ENCODE results near the gene ACTL6A.
A peak's percentile ranks its signal among the peaks of the same experiment; 100 is the strongest.

The ACTL6A gene

GRCh38 chr3:179551349-179552105, 11.2 kb upstream of the ACTL6A start:
- Mint-ChIP-seq H3K4me3 (no peak overlapping the region), H3K27ac (no peak overlapping the region), H3K4me1 (ENCODE audit: low read depth) (no peaks in the 10 kb centered on the region), H3K27me3 (no peaks in the 10 kb centered on the region), H3K36me3 (ENCODE audit: low read depth) (no peaks in the 10 kb centered on the region), H3K9me3 (no peaks in the 10 kb centered on the region)

- H3K4me1 Mint-ChIP-seq (ENCODE audit: low read depth) = peaks cover 13% of the 10 kb centered on the region
- no peak overlapping the region for H3K27ac Mint-ChIP-seq
- peaks cover 7% of the 10 kb centered on the region for H3K27me3 Mint-ChIP-seq
- no peaks in the 10 kb centered on the region for H3K9me3 Mint-ChIP-seq
- no peaks in the 10 kb centered on the region for H3K36me3 Mint-ChIP-seq (ENCODE audit: low read depth)
- H3K4me3 Mint-ChIP-seq = no peak overlapping the region
Measured at GRCh38 chr3:179558742-179559364, 3.9 kb upstream of the ACTL6A start.

- Mint-ChIP-seq H3K4me1 (ENCODE audit: low read depth) (peaks cover 31% of the 10 kb centered on the region), H3K9me3 (no peaks in the 10 kb centered on the region), H3K27me3 (peaks cover 7% of the 10 kb centered on the region), H3K4me3 (no peak overlapping the region), H3K27ac (no peak overlapping the region), H3K36me3 (ENCODE audit: low read depth) (no peaks in the 10 kb centered on the region)
Measured at GRCh38 chr3:179560791-179561190, 1.9 kb upstream of the ACTL6A start.

GRCh38 chr3:179563271-179563783, 601 bp downstream of the ACTL6A start:
- no peaks in the 10 kb centered on the region for H3K9me3 Mint-ChIP-seq
- H3K4me3 Mint-ChIP-seq = peak overlapping the region; percentile 98
- H3K27me3 Mint-ChIP-seq = peaks cover 7% of the 10 kb centered on the region
- no peaks in the 10 kb centered on the region for H3K36me3 Mint-ChIP-seq (ENCODE audit: low read depth)
- H3K27ac Mint-ChIP-seq = peak overlapping the region; percentile 95
- peaks cover 34% of the 10 kb centered on the region for H3K4me1 Mint-ChIP-seq (ENCODE audit: low read depth)

- H3K27ac Mint-ChIP-seq = peak overlapping the region; percentile 6
- no peaks in the 10 kb centered on the region for H3K9me3 Mint-ChIP-seq
- peaks cover 34% of the 10 kb centered on the region for H3K4me1 Mint-ChIP-seq (ENCODE audit: low read depth)
- H3K36me3 Mint-ChIP-seq (ENCODE audit: low read depth) = peaks cover 8% of the 10 kb centered on the region
- peak overlapping the region; percentile 0 for H3K4me3 Mint-ChIP-seq
- no peaks in the 10 kb centered on the region for H3K27me3 Mint-ChIP-seq
Measured at GRCh38 chr3:179565496-179565895, 2.8 kb downstream of the ACTL6A start.

GRCh38 chr3:179580992-179581391, 18.3 kb downstream of the ACTL6A start:
- H3K27me3 Mint-ChIP-seq = no peaks in the 10 kb centered on the region
- H3K9me3 Mint-ChIP-seq = no peaks in the 10 kb centered on the region
- no peak overlapping the region for H3K27ac Mint-ChIP-seq
- peaks cover 50% of the 10 kb centered on the region for H3K36me3 Mint-ChIP-seq (ENCODE audit: low read depth)
- no peak overlapping the region for H3K4me3 Mint-ChIP-seq
- H3K4me1 Mint-ChIP-seq (ENCODE audit: low read depth) = no peaks in the 10 kb centered on the region

GRCh38 chr3:179589143-179589542, 26.4 kb downstream of the ACTL6A start:
- H3K27ac Mint-ChIP-seq = peak overlapping the region; percentile 78
- H3K4me1 Mint-ChIP-seq (ENCODE audit: low read depth) = peaks cover 12% of the 10 kb centered on the region
- H3K36me3 Mint-ChIP-seq (ENCODE audit: low read depth) = peaks cover 60% of the 10 kb centered on the region
- no peak overlapping the region for H3K4me3 Mint-ChIP-seq
- no peaks in the 10 kb centered on the region for H3K9me3 Mint-ChIP-seq
- H3K27me3 Mint-ChIP-seq = no peaks in the 10 kb centered on the region

GRCh38 chr3:179590669-179591068, 27.9 kb downstream of the ACTL6A start:
- H3K4me3 Mint-ChIP-seq = no peak overlapping the region
- peaks cover 12% of the 10 kb centered on the region for H3K4me1 Mint-ChIP-seq (ENCODE audit: low read depth)
- H3K27me3 Mint-ChIP-seq = no peaks in the 10 kb centered on the region
- no peaks in the 10 kb centered on the region for H3K9me3 Mint-ChIP-seq
- peaks cover 63% of the 10 kb centered on the region for H3K36me3 Mint-ChIP-seq (ENCODE audit: low read depth)
- peak overlapping the region; percentile 41 for H3K27ac Mint-ChIP-seq

- Mint-ChIP-seq H3K4me1 (ENCODE audit: low read depth) (peaks cover 12% of the 10 kb centered on the region), H3K27ac (no peak overlapping the region), H3K27me3 (no peaks in the 10 kb centered on the region), H3K36me3 (ENCODE audit: low read depth) (peaks cover 61% of the 10 kb centered on the region), H3K9me3 (no peaks in the 10 kb centered on the region), H3K4me3 (no peak overlapping the region)
Measured at GRCh38 chr3:179591313-179591712, 28.6 kb downstream of the ACTL6A start.

- no peak overlapping the region for H3K4me3 Mint-ChIP-seq
- H3K4me1 Mint-ChIP-seq (ENCODE audit: low read depth) = peaks cover 21% of the 10 kb centered on the region
- H3K27ac Mint-ChIP-seq = peak overlapping the region; percentile 45
- H3K27me3 Mint-ChIP-seq = no peaks in the 10 kb centered on the region
- peaks cover 60% of the 10 kb centered on the region for H3K36me3 Mint-ChIP-seq (ENCODE audit: low read depth)
- H3K9me3 Mint-ChIP-seq = no peaks in the 10 kb centered on the region
Measured at GRCh38 chr3:179599531-179599930, 36.8 kb downstream of the ACTL6A start.

GRCh38 chr3:179603321-179603720, 40.6 kb downstream of the ACTL6A start:
- H3K27me3 Mint-ChIP-seq = no peaks in the 10 kb centered on the region
- H3K9me3 Mint-ChIP-seq = no peaks in the 10 kb centered on the region
- peaks cover 46% of the 10 kb centered on the region for H3K4me1 Mint-ChIP-seq (ENCODE audit: low read depth)
- H3K4me3 Mint-ChIP-seq = peak overlapping the region; percentile 100
- H3K27ac Mint-ChIP-seq = peak overlapping the region; percentile 28
- H3K36me3 Mint-ChIP-seq (ENCODE audit: low read depth) = peaks cover 45% of the 10 kb centered on the region

- no peaks in the 10 kb centered on the region for H3K9me3 Mint-ChIP-seq
- peak overlapping the region; percentile 100 for H3K4me3 Mint-ChIP-seq
- peaks cover 49% of the 10 kb centered on the region for H3K4me1 Mint-ChIP-seq (ENCODE audit: low read depth)
- no peaks in the 10 kb centered on the region for H3K27me3 Mint-ChIP-seq
- peaks cover 42% of the 10 kb centered on the region for H3K36me3 Mint-ChIP-seq (ENCODE audit: low read depth)
- peak overlapping the region; percentile 99 for H3K27ac Mint-ChIP-seq
Measured at GRCh38 chr3:179603831-179604230, 41.1 kb downstream of the ACTL6A start.

- Mint-ChIP-seq H3K9me3 (no peaks in the 10 kb centered on the region), H3K27me3 (no peaks in the 10 kb centered on the region), H3K36me3 (ENCODE audit: low read depth) (peaks cover 41% of the 10 kb centered on the region), H3K4me3 (peak within 1 kb of the TSS; percentile 100), H3K27ac (peak within 1 kb of the TSS; percentile 99), H3K4me1 (ENCODE audit: low read depth) (peaks cover 53% of the 10 kb centered on the region)
Measured at GRCh38 chr3:179604321-179605078, 41.8 kb downstream of the ACTL6A start, which contains the start of the genes MRPL47 and NDUFB5. Gene MRPL47, minus strand, starts transcription at chr3:179604638. Its CDS starts 14 bp downstream, at chr3:179604624. Gene NDUFB5, plus strand, starts transcription at chr3:179604794. Its CDS starts 22 bp downstream, at chr3:179604816.

GRCh38 chr3:179606534-179607085, 43.9 kb downstream of the ACTL6A start:
- Mint-ChIP-seq H3K9me3 (no peaks in the 10 kb centered on the region), H3K4me3 (peak overlapping the region; percentile 2), H3K36me3 (ENCODE audit: low read depth) (peaks cover 35% of the 10 kb centered on the region), H3K27me3 (no peaks in the 10 kb centered on the region), H3K27ac (no peak overlapping the region), H3K4me1 (ENCODE audit: low read depth) (peaks cover 60% of the 10 kb centered on the region)

All from stimulated activated naive CD8-positive, alpha-beta T cell treated with anti-CD3 and anti-CD28 coated beads, Interleukin-15, Interleukin-2, amounts not matched to agents 100 ng/mL and 50 ng/mL, for 24 hours (primary cell).